Thyroid gland (tissue), 4 donors: ENCODE results near the gene PRICKLE1. TPM values are rescaled to one million over a fixed set of nuclear protein-coding genes. Genes with fewer than 3 reads are reported as not detected.

Experiments used
- DNase-seq, 2 donors: peaks; one replicate each; pipeline ENCODE4 v3.0.0-alpha.2; 2019
- H3K27ac ChIP-seq, 3 donors: fragments of 200-600 bp; sonication (generic); 1 replicate in 2 of 3; 2 replicates in 1 of 3; pipeline ENCODE4 v1.5.1; 2016 to 2019; ENCODE audit warnings: mild to moderate bottlenecking in 1 of 3, moderate library complexity in 1 of 3
- H3K27me3 ChIP-seq: fragments of 200-600 bp; sonication (generic); one replicate; pipeline ENCODE4 v1.5.1; 2019
- H3K36me3 ChIP-seq, 2 donors: fragments of 200-600 bp; sonication (generic); one replicate each; pipeline ENCODE4 v1.5.1; 2016 to 2019
- H3K4me1 ChIP-seq, 2 donors: fragments of 200-600 bp; sonication (generic); one replicate each; pipeline ENCODE4 v1.5.1; 2017 to 2019
- H3K4me3 ChIP-seq, 3 donors: fragments of 200-600 bp; sonication (generic); replicated peaks in 1 of 3; 1 replicate in 2 of 3; 2 replicates in 1 of 3; pipeline ENCODE4 v1.5.1; 2016; ENCODE audit warnings: mild to moderate bottlenecking in 1 of 3
- H3K9me3 ChIP-seq: fragments of 200-600 bp; sonication (generic); one replicate; pipeline ENCODE4 v1.5.1; 2017
- CTCF ChIP-seq, 6 experiments: fragments of 200-600 bp in 3 of 6; fragments of 450-650 bp in 3 of 6; sonication (generic) in 3 of 6; IDR thresholded peaks; one replicate each; pipeline ENCODE4 v1.5.1; 2016 to 2019; ENCODE audit warnings: antibody characterized with exemption in 6 of 6, mild to moderate bottlenecking in 2 of 6, inconsistent platforms in 1 of 6, moderate library complexity in 1 of 6
- POLR2A ChIP-seq, 2 donors: fragments of 450-650 bp; IDR thresholded peaks; one replicate each; pipeline ENCODE4 v1.6.1; 2017; ENCODE audit warnings: antibody characterized with exemption in 2 of 2, mild to moderate bottlenecking in 2 of 2, moderate library complexity in 1 of 2
- WGBS, 2 donors: methylation state at CpG; one replicate each; pipeline ENCODE4 v1.1.5; 2017; 5-methylcytosine and 5-hydroxymethylcytosine counted together
- intact Hi-C: fragments of 100-400 bp; cut with DNase I; formaldehyde crosslinking; loops from one replicate; pipeline ENCODE4 v1.15.1; 2023
- total RNA-seq, 4 donors: library from RNA; depleted of rRNA; stranded (reverse); fragments of >200 nt; gene quantifications; one replicate each; pipeline ENCODE4 v1.2.3, GENCODE V29; 2016

PRICKLE1 gene
- total RNA-seq, 4 donors from 2014 or later, result 17.2 to 25.4 (median 19.6) TPM

GRCh38 chr12:42492267-42492666, 97.3 kb downstream of the PRICKLE1 start:
- Histone ChIP-seq H3K27me3 (no peaks in the 10 kb centered on the region), H3K9me3 (no peaks in the 10 kb centered on the region), H3K36me3 (no peaks in the 10 kb centered on the region), H3K4me3 (no peak overlapping the region), H3K27ac (no peak overlapping the region), H3K4me1 (no peaks in the 10 kb centered on the region)
- no peak for TF ChIP-seq POLR2A (IDR thresholded peaks at IDR 0.05)
- TF ChIP-seq CTCF (IDR thresholded peaks at IDR 0.05), result no peak
- intact Hi-C loops, result no loop called here
- DNase-seq, result no peak
- 77 to 97% methylated on average over 1 of the region's 1 CpG for WGBS, 2 donors

DNA sequence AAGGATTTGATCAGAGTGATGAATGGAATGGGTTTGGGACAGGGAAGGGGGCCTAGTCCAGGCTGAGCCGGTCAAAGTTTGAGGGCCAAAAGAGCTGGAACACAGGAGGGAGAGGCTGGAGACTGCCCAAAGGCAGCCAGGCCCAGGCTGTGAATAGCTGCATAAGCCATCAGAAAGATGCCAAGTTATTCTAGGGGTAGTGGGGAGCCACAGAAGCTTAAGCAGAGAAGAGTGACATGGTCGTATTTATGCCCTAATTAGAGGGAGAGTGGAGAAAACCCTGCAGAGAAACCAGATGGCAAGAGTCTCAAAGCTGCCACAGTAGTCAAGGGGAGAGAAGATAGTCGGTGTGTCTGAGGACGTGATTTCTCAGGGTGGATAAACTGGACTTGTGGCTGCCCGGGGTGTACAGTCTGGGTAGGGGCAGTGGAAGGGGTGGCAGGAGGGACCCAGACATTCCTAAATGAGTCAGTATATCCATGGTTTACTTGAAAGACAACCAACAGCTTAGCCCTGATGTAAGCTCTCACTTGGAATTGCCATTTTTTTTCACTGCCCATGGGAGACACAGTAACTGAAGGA, 99.2 kb downstream of the PRICKLE1 start:
- TF ChIP-seq CTCF (IDR thresholded peaks at IDR 0.05) (no peak), POLR2A (IDR thresholded peaks at IDR 0.05) (no peak)
- Histone ChIP-seq H3K9me3 (no peaks in the 10 kb centered on the region), H3K36me3 (no peaks in the 10 kb centered on the region), H3K27ac (no peak overlapping the region), H3K4me1 (no peaks in the 10 kb centered on the region), H3K4me3 (no peak overlapping the region), H3K27me3 (no peaks in the 10 kb centered on the region)
- no peak for DNase-seq
- 91 to 96% methylated on average over 5 of the region's 5 CpGs for WGBS, 2 donors
- intact Hi-C loops, result no loop called here

- Histone ChIP-seq H3K27me3 (no peaks in the 10 kb centered on the region), H3K36me3 (no peaks in the 10 kb centered on the region), H3K4me3 (no peak overlapping the region), H3K4me1 (peaks cover 7 to 12% of the 10 kb centered on the region in 2 donors), H3K9me3 (no peaks in the 10 kb centered on the region), H3K27ac (no peak overlapping the region)
- no peak for DNase-seq
- intact Hi-C loops, result loop anchor here (5.0 kb wide), 1 partner anchor 81 kb away; no protein-coding TSS in a partner anchor
- no peak for TF ChIP-seq CTCF (IDR thresholded peaks at IDR 0.05)
- no peak for TF ChIP-seq POLR2A (IDR thresholded peaks at IDR 0.05)
- WGBS, 2 donors, result 81 to 91% methylated on average over 2 of the region's 2 CpGs
Observed at GRCh38 chr12:42486407-42486806, 103.1 kb downstream of the PRICKLE1 start.

GRCh38 chr12:42485823-42486222, 103.7 kb downstream of the PRICKLE1 start:
- no peak for TF ChIP-seq CTCF (IDR thresholded peaks at IDR 0.05)
- TF ChIP-seq POLR2A (IDR thresholded peaks at IDR 0.05), result no peak
- 89 to 93% methylated on average over 3 of the region's 3 CpGs for WGBS, 2 donors
- Histone ChIP-seq H3K36me3 (no peaks in the 10 kb centered on the region), H3K9me3 (no peaks in the 10 kb centered on the region), H3K27me3 (no peaks in the 10 kb centered on the region), H3K4me1 (peaks cover 11 to 16% of the 10 kb centered on the region in 2 donors), H3K4me3 (no peak overlapping the region), H3K27ac (no peak overlapping the region)
- intact Hi-C loops, result loop anchor here (5.0 kb wide), 1 partner anchor 81 kb away; no protein-coding TSS in a partner anchor
- no peak for DNase-seq

DNA sequence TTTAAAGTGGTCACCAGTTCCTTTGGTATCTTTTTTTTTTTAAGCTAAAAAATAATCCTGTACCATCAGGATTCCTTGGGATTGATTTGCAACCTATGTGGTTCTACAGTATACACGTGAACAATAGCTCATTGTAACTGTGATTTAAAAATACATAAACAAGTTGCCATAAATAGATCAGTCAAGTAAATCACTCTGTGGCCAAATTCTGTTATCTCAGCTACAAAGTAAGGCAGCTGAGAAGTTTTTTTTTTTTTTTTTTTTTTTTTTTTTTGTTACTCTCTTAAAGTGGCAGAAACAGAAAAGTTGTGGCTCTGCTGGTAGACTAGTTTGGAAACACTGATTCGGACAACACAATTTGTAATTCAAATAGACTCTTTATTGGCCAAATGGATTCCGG, 104.5 kb downstream of the PRICKLE1 start:
- 69 to 73% methylated on average over 3 of the region's 3 CpGs for WGBS, 2 donors
- Histone ChIP-seq H3K9me3 (no peaks in the 10 kb centered on the region), H3K4me3 (peak overlapping the region in 1 of 3 donors; percentile 89), H3K36me3 (no peaks in the 10 kb centered on the region), H3K27ac (peak overlapping the region in 1 of 3 donors; percentile 99), H3K27me3 (no peaks in the 10 kb centered on the region), H3K4me1 (peaks cover 14 to 16% of the 10 kb centered on the region in 2 donors)
- TF ChIP-seq POLR2A (IDR thresholded peaks at IDR 0.05) (no peak), CTCF (IDR thresholded peaks at IDR 0.05) (no peak)
- intact Hi-C loops, result loop anchor here (5.0 kb wide), 1 partner anchor 82 kb away; no protein-coding TSS in a partner anchor
- no peak for DNase-seq
